Endothelial cell (in vitro differentiated cells): ENCODE measurements around the gene SRM. TPM values are rescaled to one million over a fixed set of nuclear protein-coding genes. Genes with fewer than 3 reads are reported as not detected.

Experiments used
- DNase-seq: peaks from one replicate; pipeline ENCODE4 v3.0.0; 2021; ENCODE audit warnings: low spot score
- H3K27ac Mint-ChIP-seq: one replicate; pipeline ENCODE4 v1.8.0; 2021; ENCODE audit warnings: mixed read lengths, inconsistent platforms; ENCODE audit not compliant: unreplicated experiment
- H3K27me3 Mint-ChIP-seq: one replicate; pipeline ENCODE4 v1.8.0; 2021; ENCODE audit warnings: mild to moderate bottlenecking, moderate library complexity, mixed read lengths, inconsistent platforms; ENCODE audit not compliant: unreplicated experiment
- H3K36me3 Mint-ChIP-seq: one replicate; pipeline ENCODE4 v1.8.0; 2021; ENCODE audit warnings: mild to moderate bottlenecking, low read depth, mixed read lengths, inconsistent platforms; ENCODE audit not compliant: unreplicated experiment
- H3K4me1 Mint-ChIP-seq: one replicate; pipeline ENCODE4 v1.8.0; 2021; ENCODE audit warnings: mild to moderate bottlenecking, mixed read lengths, inconsistent platforms; ENCODE audit not compliant: unreplicated experiment
- H3K4me3 Mint-ChIP-seq: one replicate; pipeline ENCODE4 v1.8.0; 2021; ENCODE audit warnings: mild to moderate bottlenecking, mixed read lengths, inconsistent platforms; ENCODE audit not compliant: unreplicated experiment
- H3K9me3 Mint-ChIP-seq: one replicate; pipeline ENCODE4 v1.8.0; 2021; ENCODE audit warnings: mixed read lengths, inconsistent platforms; ENCODE audit not compliant: unreplicated experiment
- CTCF ChIP-seq: fragments of 200-600 bp; sonication (generic); IDR thresholded peaks from one replicate; pipeline ENCODE4 v1.5.0; 2021; ENCODE audit warnings: antibody characterized with exemption; ENCODE audit not compliant: unreplicated experiment
- total RNA-seq: library from RNA; stranded (reverse); fragmentation: NEBNext Ultra II Directional; extraction: Animal tissue kit (Norgen Biotek cat#: 25700); gene quantifications from one replicate; pipeline ENCODE4 v1.2.1, GENCODE V29; 2021; ENCODE audit not compliant: unreplicated experiment

SRM gene
- total RNA-seq, 1 donor from 2014 or later = 51.0 TPM

GRCh38 chr1:11044849-11045427 is 14.9 kb downstream of the SRM start:
- no peak for DNase-seq
- H3K27me3 Mint-ChIP-seq = no peaks in the 10 kb centered on the region
- no peaks in the 10 kb centered on the region for H3K36me3 Mint-ChIP-seq
- H3K4me1 Mint-ChIP-seq = no peaks in the 10 kb centered on the region
- H3K9me3 Mint-ChIP-seq = no peaks in the 10 kb centered on the region
- TF ChIP-seq CTCF = no peak
- H3K27ac Mint-ChIP-seq = no peak overlapping the region
- H3K4me3 Mint-ChIP-seq = no peak overlapping the region

DNA sequence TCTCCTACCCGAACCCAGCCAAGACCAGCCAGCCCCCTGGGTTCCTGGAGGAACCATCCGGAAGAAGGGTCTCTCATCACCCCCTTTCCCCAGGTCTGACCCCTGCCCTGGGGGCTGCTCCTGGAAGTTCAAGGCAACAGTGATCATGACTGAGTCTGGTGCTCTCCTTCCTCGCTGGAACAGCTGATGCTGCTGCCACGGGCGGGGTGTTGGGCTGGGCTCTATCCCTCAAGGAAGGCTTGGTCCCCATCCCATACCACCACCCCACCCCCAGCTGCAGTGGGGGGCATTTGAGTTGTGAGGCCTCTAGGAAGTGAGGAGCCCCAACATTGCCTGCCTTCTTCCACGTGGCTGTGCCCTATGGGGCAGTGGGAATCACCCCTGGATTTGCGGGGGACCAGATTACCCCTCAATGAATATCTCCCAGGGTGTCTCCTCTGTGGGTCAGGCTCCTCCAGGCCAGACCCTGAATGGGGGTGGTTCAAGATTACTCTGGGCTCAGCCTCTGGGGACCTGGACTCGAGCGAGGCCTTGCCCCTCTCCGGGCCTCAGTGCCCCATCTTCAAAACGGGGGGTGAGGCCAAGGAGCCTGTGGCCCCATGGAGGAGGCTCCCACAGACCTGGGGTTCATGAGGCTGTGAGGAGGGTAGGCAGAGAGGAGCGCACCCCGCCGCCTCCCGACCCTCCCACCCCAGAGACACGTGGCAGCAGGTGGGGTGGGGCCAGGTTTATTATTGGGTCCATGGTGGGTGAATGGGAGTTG is 15.6 kb downstream of the SRM start:
- no peak for DNase-seq
- Mint-ChIP-seq H3K27me3 (no peaks in the 10 kb centered on the region), H3K9me3 (no peaks in the 10 kb centered on the region), H3K36me3 (no peaks in the 10 kb centered on the region), H3K4me1 (no peaks in the 10 kb centered on the region), H3K27ac (no peak overlapping the region), H3K4me3 (no peak overlapping the region)
- no peak for TF ChIP-seq CTCF

DNA sequence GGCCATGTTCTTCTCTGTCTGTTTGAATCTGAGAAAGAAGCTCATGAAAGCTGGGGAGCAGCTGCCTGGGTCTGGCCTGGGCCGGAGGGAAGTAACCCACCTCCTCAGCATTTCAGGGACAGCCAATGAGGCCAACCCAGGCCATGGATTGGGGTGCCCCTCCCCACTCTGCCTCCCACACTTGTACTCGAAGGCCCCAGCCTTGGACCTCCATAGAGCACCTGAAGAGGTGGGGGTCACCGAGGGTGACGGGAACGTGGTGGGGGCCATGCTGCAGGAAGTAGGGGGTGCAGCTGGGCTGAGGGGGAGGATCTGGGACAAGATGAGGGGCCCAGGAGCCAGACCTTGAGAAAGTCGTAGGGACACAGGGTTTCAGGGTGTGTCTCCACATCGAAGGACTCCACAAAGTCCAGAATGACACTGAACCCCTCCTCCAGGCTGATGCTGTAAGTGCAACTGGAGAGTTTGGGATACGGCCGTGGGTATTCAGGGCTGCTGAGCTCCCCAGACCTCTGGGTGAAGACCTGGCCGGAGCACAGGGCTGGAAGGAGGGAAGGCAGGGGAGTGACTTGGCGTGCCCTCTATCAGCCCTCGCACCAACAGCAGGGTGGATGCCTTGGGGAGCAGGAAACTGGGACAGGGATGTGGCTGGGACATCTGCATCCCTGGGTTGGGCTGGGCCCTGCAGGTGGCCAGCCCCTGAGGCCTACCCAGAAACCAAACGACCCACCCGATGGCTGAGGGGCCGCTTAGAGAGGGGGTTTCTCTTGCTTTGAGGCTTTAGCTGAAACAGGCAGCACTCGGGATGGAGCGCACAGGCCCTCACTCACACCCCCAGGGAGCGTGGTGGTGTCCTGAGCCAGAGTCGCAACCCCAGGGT is 16.6 kb downstream of the SRM start:
- no peaks in the 10 kb centered on the region for H3K4me1 Mint-ChIP-seq
- H3K4me3 Mint-ChIP-seq = no peak overlapping the region
- no peaks in the 10 kb centered on the region for H3K36me3 Mint-ChIP-seq
- TF ChIP-seq CTCF = no peak
- no peak overlapping the region for H3K27ac Mint-ChIP-seq
- DNase-seq = no peak
- no peaks in the 10 kb centered on the region for H3K27me3 Mint-ChIP-seq
- H3K9me3 Mint-ChIP-seq = no peaks in the 10 kb centered on the region

GRCh38 chr1:11042065-11042464 is 17.8 kb downstream of the SRM start:
- no peak for TF ChIP-seq CTCF
- Mint-ChIP-seq H3K4me3 (no peak overlapping the region), H3K9me3 (no peaks in the 10 kb centered on the region), H3K36me3 (no peaks in the 10 kb centered on the region), H3K4me1 (no peaks in the 10 kb centered on the region), H3K27me3 (no peaks in the 10 kb centered on the region), H3K27ac (no peak overlapping the region)
- no peak for DNase-seq
